Stimulated activated CD4-positive, alpha-beta T cell treated with anti-CD3 and anti-CD28 coated beads, Interleukin-1b, Interleukin-23, amount 100 ng/mL, for 4 hours (primary cell): ENCODE results near the gene DDX24.

Experiments used
- DNase-seq, 2 donors: peaks; one replicate each; pipeline ENCODE4 v3.0.0-alpha.2; 2020; ENCODE audit warnings: low read depth in 2 of 2

DDX24 gene

GRCh38 chr14:94113908-94114588, 33.0 kb upstream of the DDX24 start:
- DNase-seq, result no peak

- no peak for DNase-seq
Measured at GRCh38 chr14:94113490-94113889, 32.5 kb upstream of the DDX24 start.

GRCh38 chr14:94113073-94113472, 32.1 kb upstream of the DDX24 start:
- no peak for DNase-seq

DNA sequence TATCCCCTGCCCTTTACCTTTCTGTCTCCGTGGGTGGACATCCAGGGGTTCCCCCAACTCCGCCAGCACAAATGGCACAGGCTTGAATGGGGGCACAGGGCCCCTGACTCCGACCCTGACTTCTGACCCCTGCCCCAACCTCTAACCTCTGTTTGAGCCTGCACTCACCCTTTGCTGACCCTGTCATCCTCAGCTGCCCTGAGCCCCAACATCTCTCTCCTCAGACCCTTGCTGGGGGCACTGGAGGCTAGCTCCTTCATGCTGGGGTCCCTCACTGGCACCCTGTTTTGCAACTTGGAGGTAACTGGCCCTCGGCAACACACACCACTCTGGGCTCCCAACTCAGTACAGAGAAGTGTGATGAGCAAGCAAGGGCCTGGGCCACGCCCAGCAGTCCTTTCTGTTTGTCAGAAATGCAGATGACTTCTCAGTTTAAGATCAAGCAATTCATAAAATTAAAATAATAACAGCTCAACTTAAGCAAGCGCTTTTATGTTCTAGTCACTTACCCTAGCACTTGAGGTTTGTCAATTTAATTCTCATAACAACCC, 31.6 kb upstream of the DDX24 start:
- no peak for DNase-seq

DNA sequence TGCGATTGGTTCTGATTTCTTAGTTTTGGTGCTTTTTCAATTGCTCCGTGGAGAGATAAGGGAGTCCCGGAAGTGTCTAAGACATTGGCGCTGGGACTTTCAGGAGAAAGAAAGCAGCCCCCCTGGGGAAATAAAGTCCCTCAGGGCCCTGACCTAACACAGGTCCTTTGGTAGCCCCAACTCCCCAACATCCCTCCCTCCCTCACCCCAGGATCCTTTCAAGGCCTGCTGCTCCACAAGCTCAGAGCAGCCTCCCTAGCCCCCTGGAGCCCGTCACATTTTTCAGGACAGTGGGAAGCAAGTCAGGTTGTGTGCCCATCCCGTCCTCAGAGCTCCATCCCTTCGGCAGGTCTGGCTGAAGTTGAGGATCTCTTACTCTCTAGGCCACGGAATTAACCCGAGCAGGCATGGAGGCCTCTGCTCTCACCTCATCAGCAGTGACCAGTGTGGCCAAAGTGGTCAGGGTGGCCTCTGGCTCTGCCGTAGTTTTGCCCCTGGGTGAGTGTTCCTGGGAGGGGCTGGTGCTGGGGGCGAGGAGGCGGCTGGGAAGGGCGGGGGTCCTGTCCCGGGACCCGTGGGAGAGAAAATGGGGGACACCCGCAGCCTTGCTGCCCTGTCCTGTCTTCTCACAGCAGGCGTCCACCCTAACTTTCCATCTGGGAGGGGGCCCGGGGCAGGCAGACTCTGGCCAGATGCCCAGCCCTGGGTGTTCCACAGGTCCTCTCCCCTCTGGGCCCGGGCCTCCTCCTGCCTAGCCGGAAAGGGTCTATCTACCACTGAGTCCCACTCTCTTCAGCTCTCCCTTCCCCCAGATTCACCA, 30.5 kb upstream of the DDX24 start:
- no peak for DNase-seq

GRCh38 chr14:94110552-94111181, 29.7 kb upstream of the DDX24 start, which contains the start of gene IFI27:
Gene IFI27, plus strand, starts transcription at chr14:94110736.
- no peak for DNase-seq

GRCh38 chr14:94109915-94110250, 28.9 kb upstream of the DDX24 start:
- DNase-seq, result no peak

- DNase-seq, result no peak
Measured at GRCh38 chr14:94104731-94105130, 23.7 kb upstream of the DDX24 start.

DNA sequence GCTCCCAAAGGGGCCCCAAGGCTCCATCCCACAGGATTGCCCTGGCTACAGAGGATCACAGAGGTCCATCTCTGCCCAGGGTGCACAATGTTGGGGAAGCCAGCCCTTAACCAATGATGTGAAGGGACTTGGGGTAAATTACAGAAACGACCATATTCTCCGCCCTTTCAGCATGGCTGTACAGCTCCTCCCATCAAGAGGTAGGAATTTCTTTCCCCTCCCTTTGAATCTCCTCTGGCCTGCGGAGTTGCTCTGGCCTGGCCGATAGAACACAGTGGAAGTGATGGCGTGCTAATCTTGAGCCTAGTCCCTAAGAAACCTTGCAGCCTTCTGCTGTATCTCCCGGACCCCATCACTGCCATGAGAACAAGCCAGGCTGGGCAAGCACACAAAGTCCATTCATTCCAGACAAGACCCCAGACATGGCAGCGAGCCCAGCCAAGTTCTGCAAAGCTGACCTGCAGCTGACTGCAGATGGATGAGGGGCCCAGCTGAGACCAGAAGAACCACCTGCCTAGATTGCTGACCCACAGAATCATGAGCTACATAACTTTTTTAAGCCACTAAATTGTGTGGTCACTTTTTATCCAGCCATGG, 22.6 kb upstream of the DDX24 start:
- DNase-seq, result no peak

GRCh38 chr14:94102768-94103482, 21.9 kb upstream of the DDX24 start:
- DNase-seq, result no peak

GRCh38 chr14:94101748-94102147, 20.7 kb upstream of the DDX24 start:
- DNase-seq, result no peak

- no peak for DNase-seq
Measured at GRCh38 chr14:94100847-94101246, 19.8 kb upstream of the DDX24 start.

DNA sequence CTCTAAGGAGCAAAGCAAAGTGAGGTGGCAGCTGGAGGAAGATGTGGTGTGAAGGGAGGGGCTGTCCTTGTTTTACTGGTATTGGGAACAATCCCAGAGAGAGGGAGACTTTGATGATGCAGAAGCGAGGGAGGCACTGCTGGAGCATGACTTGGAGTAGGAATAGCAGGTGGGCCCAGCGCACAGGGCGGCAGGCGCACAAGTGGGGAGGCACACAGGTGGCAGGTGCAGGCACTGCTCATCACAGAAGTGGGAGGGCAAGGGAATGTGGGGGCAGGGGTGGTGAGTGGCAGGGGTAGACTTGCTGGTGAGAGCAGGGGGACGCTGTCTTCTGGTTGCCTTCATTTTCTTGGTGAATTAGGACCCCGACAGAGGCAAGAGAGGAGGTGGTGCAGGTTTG, 18.0 kb upstream of the DDX24 start:
- DNase-seq, result no peak

- no peak for DNase-seq
Measured at GRCh38 chr14:94098326-94098992, 17.5 kb upstream of the DDX24 start.

DNA sequence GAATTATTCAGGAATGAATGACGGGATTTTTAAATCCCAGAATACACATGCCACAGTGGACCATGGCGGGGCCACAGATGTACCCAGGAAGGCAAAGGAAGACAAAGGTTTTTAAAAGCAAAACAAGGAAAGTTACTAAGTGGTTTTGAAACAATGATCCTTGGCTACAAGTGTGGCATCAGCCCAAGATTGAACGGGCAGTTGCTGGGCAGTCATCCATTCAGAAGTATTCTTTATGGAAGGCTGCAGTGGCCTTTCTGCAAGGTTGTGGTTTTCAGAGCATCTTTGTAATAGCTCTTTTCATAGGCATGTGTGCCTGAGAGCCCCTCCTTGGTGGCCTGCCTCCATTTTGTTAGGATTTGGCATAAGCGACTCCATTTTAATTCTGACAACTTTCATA, 16.1 kb upstream of the DDX24 start:
- DNase-seq, result no peak

GRCh38 chr14:94093418-94093817, 12.4 kb upstream of the DDX24 start:
- DNase-seq, result no peak

- DNase-seq, result no peak
Measured at GRCh38 chr14:94089479-94089878, 8.5 kb upstream of the DDX24 start.

DNA sequence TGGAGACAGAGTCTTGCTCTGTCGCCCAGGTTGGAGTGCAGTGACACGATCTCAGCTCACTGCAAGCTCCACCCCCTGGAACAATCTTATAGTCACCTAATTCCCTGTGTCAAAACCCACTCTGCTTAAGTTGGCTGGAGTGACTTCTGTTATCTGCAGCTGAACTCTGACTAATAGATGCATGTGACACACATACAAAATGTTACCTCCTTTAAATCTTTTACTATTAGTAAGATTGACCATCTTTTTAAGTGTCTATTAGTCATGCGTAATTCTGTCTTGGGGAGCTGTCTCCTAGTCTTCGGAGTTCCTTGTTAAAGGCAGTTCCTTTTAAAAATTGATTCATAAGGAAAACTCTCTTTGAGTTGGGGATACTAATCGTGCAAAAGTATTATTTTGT, 7.5 kb upstream of the DDX24 start:
- DNase-seq, result no peak

- no peak for DNase-seq
Measured at GRCh38 chr14:94087891-94088290, 6.9 kb upstream of the DDX24 start.

GRCh38 chr14:94081386-94081820, 401 bp upstream of the DDX24 start:
- DNase-seq, result no peak
